PFSK-1 (cell line): Measurements from ENCODE around the gene ALDH2.

Source experiments
- POLR2AphosphoS5 ChIP-seq: IDR thresholded peaks from 2 replicates; pipeline ENCODE4 v1.6.1; 2012; ENCODE audit warnings: low read depth, mild to moderate bottlenecking, control low read depth, low read length, moderate library complexity
- REST ChIP-seq, 2 experiments: IDR thresholded peaks; 2 replicates each; pipeline versions ENCODE4 v1.6.1 to v1.8.0; 2011 to 2012; ENCODE audit warnings: low read depth in 2 of 2, low read length in 2 of 2, control low read depth in 1 of 2, inconsistent platforms in 1 of 2, mild to moderate bottlenecking in 1 of 2, moderate library complexity in 1 of 2; ENCODE audit not compliant: insufficient read depth in 1 of 2
- SIN3A ChIP-seq: IDR thresholded peaks from 2 replicates; pipeline ENCODE4 v1.6.1; 2012; ENCODE audit warnings: mild to moderate bottlenecking, low read length, moderate library complexity, borderline replicate concordance; ENCODE audit not compliant: insufficient read depth
- TAF1 ChIP-seq: IDR thresholded peaks from 2 replicates; pipeline ENCODE4 v1.6.1; 2012; ENCODE audit warnings: low read length, control low read depth, borderline replicate concordance; ENCODE audit not compliant: insufficient read depth

- no peak for TF ChIP-seq REST (IDR thresholded peaks at IDR 0.05; ENCODE audit: insufficient read depth in 1 of 2, low read depth in 2 of 2, low read length in 2 of 2)
- no peak for TF ChIP-seq POLR2AphosphoS5
- no peak for TF ChIP-seq TAF1
- no peak for TF ChIP-seq SIN3A
Measured at GRCh38 chr12:111858186-111858585, 91.5 kb downstream of the ALDH2 start.
